SK-N-SH (cell line): ENCODE results near the gene KRT32. TPM values are rescaled to one million over a fixed set of nuclear protein-coding genes. Genes with fewer than 3 reads are reported as not detected.
"Not testable (repeated sequence)": the region's sequence is repeated elsewhere in the genome, so short reads cannot be mapped to it uniquely, and the experiment has no call there.

ENCODE experiments used
- CTCF ChIA-PET: fragments of 300-600, 350-600 bp; formaldehyde crosslinking; extraction: SDS; loops from one replicate; lab custom pipeline; 2021; lab: Yijun Ruan, JAX
- POLR2A ChIA-PET: fragments of 350-600 bp; sonication (Branson Sonifier 250); formaldehyde crosslinking; extraction: SDS; loops from one replicate; lab custom pipeline; 2020; ENCODE audit warnings: antibody characterized with exemption, inconsistent platforms; lab: Yijun Ruan, JAX
- DNase-seq: peaks from one replicate; pipeline ENCODE4 v3.0.0; 2012
- H2AFZ ChIP-seq: fragments of 200-600 bp; sonication (generic); 2 replicates; pipeline ENCODE4 v1.8.1; 2016; ENCODE audit warnings: antibody characterized with exemption, mild to moderate bottlenecking, low read depth
- H3F3A ChIP-seq: fragments of 200-600 bp; sonication (generic); replicated peaks from 2 replicates; pipeline ENCODE3; 2016; ENCODE audit warnings: antibody characterized with exemption, mild to moderate bottlenecking; ENCODE audit not compliant: insufficient read depth
- H3K27ac ChIP-seq, 2 experiments: fragments of 200-500 bp in 1 of 2; fragments of 200-600 bp in 1 of 2; sonication (Bioruptor generic) in 1 of 2; sonication (generic), shearing (Covaris generic) in 1 of 2; 2 replicates each; pipeline versions ENCODE4 v1.5.1 to v1.6.1; 2014 to 2016; ENCODE audit warnings: low read depth in 2 of 2, inconsistent platforms in 1 of 2, low read length in 1 of 2, mild to moderate bottlenecking in 1 of 2, mixed read lengths in 1 of 2
- H3K27me3 ChIP-seq: fragments of 200-600 bp; sonication (generic), shearing (Covaris generic); 2 replicates; pipeline ENCODE4 v1.6.1; 2016; ENCODE audit warnings: mixed run types; ENCODE audit not compliant: insufficient read depth
- H3K36me3 ChIP-seq, 2 experiments: fragments of 200-500 bp in 1 of 2; fragments of 200-600 bp in 1 of 2; sonication (Bioruptor generic) in 1 of 2; sonication (generic) in 1 of 2; replicated peaks in 1 of 2; 2 replicates each; pipeline versions ENCODE3 to v1.5.1; 2014 to 2016; ENCODE audit warnings: low read length in 1 of 2, mild to moderate bottlenecking in 1 of 2; ENCODE audit not compliant: insufficient read depth in 2 of 2, control insufficient read depth in 1 of 2
- H3K4me1 ChIP-seq, 2 experiments: fragments of 200-500 bp in 1 of 2; fragments of 200-600 bp in 1 of 2; sonication (Bioruptor generic) in 1 of 2; sonication (generic), shearing (Covaris generic) in 1 of 2; 2 replicates each; pipeline versions ENCODE4 v1.5.1 to v1.6.1; 2014 to 2016; ENCODE audit warnings: low read depth in 1 of 2, low read length in 1 of 2, mixed run types in 1 of 2; ENCODE audit not compliant: insufficient read depth in 2 of 2, control insufficient read depth in 1 of 2
- H3K4me2 ChIP-seq: fragments of 200-600 bp; sonication (generic), shearing (Covaris generic); 2 replicates; pipeline ENCODE4 v1.6.1; 2017; ENCODE audit warnings: mixed run types
- H3K4me3 ChIP-seq, 2 experiments: fragments of 200-500 bp in 1 of 2; fragments of 200-600 bp in 1 of 2; sonication (Bioruptor generic) in 1 of 2; sonication (generic), shearing (Covaris generic) in 1 of 2; 2 replicates each; pipeline versions ENCODE4 v1.5.1 to v1.8.1; 2014 to 2016; ENCODE audit warnings: low read depth in 2 of 2, inconsistent platforms in 1 of 2, low read length in 1 of 2, mild to moderate bottlenecking in 1 of 2, mixed read lengths in 1 of 2, moderate library complexity in 1 of 2
- H3K79me2 ChIP-seq: fragments of 200-600 bp; sonication (generic); 2 replicates; pipeline ENCODE4 v1.8.1; 2017; ENCODE audit warnings: mild to moderate bottlenecking; ENCODE audit not compliant: insufficient read depth
- H3K9ac ChIP-seq: fragments of 200-600 bp; sonication (generic); 2 replicates; pipeline ENCODE4 v1.6.1; 2017; ENCODE audit warnings: mixed run types
- H3K9me2 ChIP-seq: fragments of 200-600 bp; sonication (generic); 2 replicates; pipeline ENCODE4 v1.6.1; 2017; ENCODE audit warnings: mixed run types
- H3K9me3 ChIP-seq: fragments of 200-600 bp; sonication (generic); 2 replicates; pipeline ENCODE4 v1.6.1; 2017; ENCODE audit warnings: mixed run types, mild to moderate bottlenecking, moderate library complexity
- H4K20me1 ChIP-seq: fragments of 200-600 bp; sonication (generic); 2 replicates; pipeline ENCODE4 v1.6.1; 2017; ENCODE audit warnings: mild to moderate bottlenecking, mixed run types; ENCODE audit not compliant: insufficient read depth
- ELF1 ChIP-seq: IDR thresholded peaks from 2 replicates; pipeline ENCODE4 v1.4.0; 2012
- EP300 ChIP-seq, 2 experiments: IDR thresholded peaks; 2 replicates each; pipeline versions ENCODE4 v1.4.0 to v1.6.1; 2012; ENCODE audit warnings: borderline replicate concordance in 1 of 2, low read depth in 1 of 2, low read length in 1 of 2
- EZH2phosphoT487 ChIP-seq: fragments of 200-600 bp; sonication (generic); IDR thresholded peaks from 2 replicates; pipeline ENCODE4 v1.6.1; 2017; ENCODE audit warnings: low read depth, mixed run types, mild to moderate bottlenecking, antibody characterized with exemption, moderate library complexity, borderline replicate concordance
- GATA2 ChIP-seq: sonication (generic); formaldehyde crosslinking; IDR thresholded peaks from 2 replicates; pipeline ENCODE4 v1.5.0; 2020; ENCODE audit warnings: mild to moderate bottlenecking, missing genetic modification reagents
- IRF3 ChIP-seq: fragments of 150-350 bp; IDR thresholded peaks from 2 replicates; pipeline ENCODE4 v1.6.1; 2016; ENCODE audit warnings: mild to moderate bottlenecking, low read depth, low read length
- JUND ChIP-seq: IDR thresholded peaks from 2 replicates; pipeline ENCODE4 v1.4.0; 2012
- MAX ChIP-seq: IDR thresholded peaks from 2 replicates; pipeline ENCODE4 v1.4.0; 2012; ENCODE audit warnings: low read depth
- MXI1 ChIP-seq: IDR thresholded peaks from 2 replicates; pipeline ENCODE4 v1.6.1; 2012; ENCODE audit warnings: mild to moderate bottlenecking, low read depth, low read length, improper control_type of control experiment
- NFIC ChIP-seq: IDR thresholded peaks from 2 replicates; pipeline ENCODE4 v1.4.0; 2012; ENCODE audit warnings: borderline replicate concordance
- NRF1 ChIP-seq: IDR thresholded peaks from 2 replicates; pipeline ENCODE4 v1.6.1; 2012; ENCODE audit warnings: low read depth, mild to moderate bottlenecking, low read length
- PBX3 ChIP-seq: IDR thresholded peaks from 2 replicates; pipeline ENCODE4; 2012
- RAD21 ChIP-seq: IDR thresholded peaks from 2 replicates; pipeline ENCODE4 v1.6.1; 2012; ENCODE audit warnings: mild to moderate bottlenecking, low read length
- RCOR1 ChIP-seq: fragments of 150-350 bp; IDR thresholded peaks from 2 replicates; pipeline ENCODE4 v1.6.1; 2017; ENCODE audit warnings: antibody characterized with exemption, low read length
- RXRA ChIP-seq: IDR thresholded peaks from 2 replicates; pipeline ENCODE4 v1.4.0; 2012; ENCODE audit warnings: low read depth, mild to moderate bottlenecking, borderline replicate concordance
- SMC3 ChIP-seq: IDR thresholded peaks from 2 replicates; pipeline ENCODE4 v1.6.1; 2012; ENCODE audit warnings: low read depth, low read length, improper control_type of control experiment
- TAF1 ChIP-seq: IDR thresholded peaks from 2 replicates; pipeline ENCODE4 v1.6.1; 2012; ENCODE audit warnings: low read depth, mild to moderate bottlenecking, low read length, moderate library complexity, borderline replicate concordance
- USF1 ChIP-seq: IDR thresholded peaks from 2 replicates; pipeline ENCODE4 v1.4.0; 2012; ENCODE audit warnings: low read depth, borderline replicate concordance
- USF2 ChIP-seq: fragments of 150-350 bp; IDR thresholded peaks from 2 replicates; pipeline ENCODE4 v1.6.1; 2017; ENCODE audit warnings: antibody characterized with exemption, low read length, low read depth, borderline replicate concordance
- YY1 ChIP-seq: IDR thresholded peaks from 2 replicates; pipeline ENCODE4 v1.4.0; 2012; ENCODE audit warnings: low read depth, mild to moderate bottlenecking
- ZBTB33 ChIP-seq: IDR thresholded peaks from 2 replicates; pipeline ENCODE4 v1.4.0; 2012; ENCODE audit warnings: low read depth, borderline replicate concordance
- WGBS: methylation state at CpG from one replicate; pipeline ENCODE4 v1.1.6; 2017; ENCODE audit warnings: low lambda C conversion rate; 5-methylcytosine and 5-hydroxymethylcytosine counted together
- polyA plus RNA-seq, 3 experiments: library from polyadenylated mRNA; depleted of rRNA; stranded (reverse); fragments of >200 nt; gene quantifications; 2 replicates each; pipeline ENCODE4 v1.2.3, GENCODE V29; 2012

The KRT32 gene
- polyA plus RNA-seq, 1 of the 3 experiments (the other 2 are of a cell fraction), result not detected

GRCh38 chr17:41430376-41430775 lies 36.8 kb downstream of the KRT32 start:
- H4K20me1 ChIP-seq, H3K4me3 ChIP-seq, H3K9me3 ChIP-seq, H3K27ac ChIP-seq, H3K27me3 ChIP-seq, H3K4me2 ChIP-seq, H3F3A ChIP-seq, H3K79me2 ChIP-seq, POLR2A ChIA-PET, DNase-seq, H3K4me1 ChIP-seq, H3K36me3 ChIP-seq, H3K9me2 ChIP-seq, H2AFZ ChIP-seq, H3K9ac ChIP-seq: not testable (repeated sequence)
- WGBS, result 64% methylated on average over 9 of the region's 9 CpGs
- CTCF ChIA-PET, result interaction anchor here (0.6 to 1.0 kb wide), 4 partner anchors 10 to 236 kb away, joined by 3 to 4 read pairs (median 3); no protein-coding TSS in a partner anchor

- 62% methylated on average over 7 of the region's 7 CpGs for WGBS
- Histone ChIP-seq H3K4me3 (no peak overlapping the region), H3K4me2 (no peak overlapping the region), H3K79me2 (no peaks in the 10 kb centered on the region), H3K36me3 (no peaks in the 10 kb centered on the region), H3K9me3 (no peaks in the 10 kb centered on the region), H4K20me1 (no peaks in the 10 kb centered on the region), H2AFZ (no peak overlapping the region), H3K9me2 (no peaks in the 10 kb centered on the region), H3K4me1 (no peaks in the 10 kb centered on the region), H3K27me3 (no peaks in the 10 kb centered on the region), H3K27ac (no peak overlapping the region), H3K9ac (no peak overlapping the region), H3F3A (no peaks in the 10 kb centered on the region)
- TF ChIP-seq ELF1, result no peak
- TF ChIP-seq RAD21, result no peak
- no peak for TF ChIP-seq ZBTB33
- no peak for TF ChIP-seq USF2
- TF ChIP-seq RXRA, result no peak
- no peak for TF ChIP-seq PBX3
- no peak for TF ChIP-seq TAF1
- no peak for TF ChIP-seq USF1
- no peak for TF ChIP-seq EP300 (IDR thresholded peaks at IDR 0.05; ENCODE audit: borderline replicate concordance in 1 of 2, low read depth in 1 of 2, low read length in 1 of 2)
- TF ChIP-seq NRF1, result no peak
- no peak for TF ChIP-seq MAX
- TF ChIP-seq GATA2 (CRISPR knock-in tag), result no peak
- TF ChIP-seq RCOR1, result no peak
- TF ChIP-seq JUND, result no peak
- TF ChIP-seq YY1, result no peak
- TF ChIP-seq IRF3, result no peak
- TF ChIP-seq MXI1, result no peak
- no peak for TF ChIP-seq NFIC
- no peak for TF ChIP-seq SMC3
- no peak for TF ChIP-seq EZH2phosphoT487
- ChIA-PET POLR2A (no interaction called here), CTCF (interaction anchor here (0.7 to 1.0 kb wide), 2 partner anchors 119 to 236 kb away, joined by 3 to 4 read pairs; no protein-coding TSS in a partner anchor)
- DNase-seq, result no peak
These were observed 37.5 kb downstream of the KRT32 start for GRCh38 chr17:41429667-41430066.
